ENCODE data around the gene SLC16A8.

DNA sequence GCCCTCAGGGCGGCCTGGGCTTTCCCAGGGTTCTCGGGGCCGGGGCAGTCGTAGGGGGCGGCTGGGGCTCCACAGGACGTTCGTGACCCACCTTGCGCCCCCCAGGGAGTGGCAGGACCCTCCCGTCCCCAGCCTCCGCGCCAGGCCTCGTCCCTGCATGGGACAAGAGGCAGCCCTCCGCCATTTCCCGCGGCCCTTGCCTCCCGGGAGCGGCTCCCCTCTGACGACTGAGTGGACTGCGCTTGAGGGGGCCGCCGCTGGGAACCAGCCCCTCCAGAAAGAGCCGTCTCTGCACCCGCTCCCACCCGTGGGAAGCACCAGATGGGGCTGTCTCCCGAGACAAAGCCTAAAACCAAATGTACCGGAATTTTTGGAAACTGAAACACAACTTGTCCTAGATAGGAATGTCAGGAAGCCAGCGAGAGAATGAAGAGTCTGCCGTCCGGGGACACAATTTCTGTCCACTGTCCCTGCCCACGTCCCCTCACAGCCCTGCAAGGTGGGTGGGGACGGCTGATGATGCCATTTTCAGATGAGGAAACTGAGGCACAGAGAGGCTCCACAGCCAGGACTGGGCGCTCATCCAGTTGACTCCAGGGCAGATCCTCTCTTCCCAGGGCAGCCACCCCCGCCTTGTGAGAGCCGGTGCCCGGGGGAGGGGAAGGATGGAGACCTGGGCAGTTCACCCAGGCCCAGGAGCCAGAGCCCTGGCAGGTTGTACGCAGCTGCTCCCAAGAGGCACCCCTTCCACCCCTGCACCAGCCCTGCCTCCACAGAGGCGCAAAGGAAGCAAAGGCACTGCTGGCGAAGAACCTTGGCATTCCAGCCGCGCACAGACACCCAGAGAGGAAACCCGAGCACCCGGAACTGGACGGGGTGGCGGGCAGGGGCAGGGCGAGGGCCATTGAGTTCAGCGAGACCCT is 44.8 kb downstream of the SLC16A8 start:
- TF ChIP-seq POLR2A (IDR thresholded peaks at IDR 0.05) = no peak
- TF ChIP-seq, protein P1, sequence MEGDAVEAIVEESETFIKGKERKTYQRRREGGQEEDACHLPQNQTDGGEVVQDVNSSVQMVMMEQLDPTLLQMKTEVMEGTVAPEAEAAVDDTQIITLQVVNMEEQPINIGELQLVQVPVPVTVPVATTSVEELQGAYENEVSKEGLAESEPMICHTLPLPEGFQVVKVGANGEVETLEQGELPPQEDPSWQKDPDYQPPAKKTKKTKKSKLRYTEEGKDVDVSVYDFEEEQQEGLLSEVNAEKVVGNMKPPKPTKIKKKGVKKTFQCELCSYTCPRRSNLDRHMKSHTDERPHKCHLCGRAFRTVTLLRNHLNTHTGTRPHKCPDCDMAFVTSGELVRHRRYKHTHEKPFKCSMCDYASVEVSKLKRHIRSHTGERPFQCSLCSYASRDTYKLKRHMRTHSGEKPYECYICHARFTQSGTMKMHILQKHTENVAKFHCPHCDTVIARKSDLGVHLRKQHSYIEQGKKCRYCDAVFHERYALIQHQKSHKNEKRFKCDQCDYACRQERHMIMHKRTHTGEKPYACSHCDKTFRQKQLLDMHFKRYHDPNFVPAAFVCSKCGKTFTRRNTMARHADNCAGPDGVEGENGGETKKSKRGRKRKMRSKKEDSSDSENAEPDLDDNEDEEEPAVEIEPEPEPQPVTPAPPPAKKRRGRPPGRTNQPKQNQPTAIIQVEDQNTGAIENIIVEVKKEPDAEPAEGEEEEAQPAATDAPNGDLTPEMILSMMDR (IDR thresholded peaks at IDR 0.05) = no peak

Measured in uterus (tissue), 2 donors.